IMR-90 (cell line): ENCODE measurements around the gene IL21R.

Experiments
- BHLHE40 ChIP-seq: fragments of 150-350 bp; IDR thresholded peaks from 2 replicates; pipeline ENCODE4 v1.6.1; 2016; ENCODE audit warnings: mild to moderate bottlenecking, low read depth, low read length
- CEBPB ChIP-seq: IDR thresholded peaks from 2 replicates; pipeline ENCODE4 v1.6.1; 2012; ENCODE audit warnings: low read depth, low read length, improper control_type of control experiment
- CHD1 ChIP-seq: IDR thresholded peaks from 2 replicates; pipeline ENCODE4 v1.6.1; 2012; ENCODE audit warnings: low read depth, low read length, improper control_type of control experiment
- FOS ChIP-seq: fragments of 150-350 bp; IDR thresholded peaks from 2 replicates; pipeline ENCODE4 v1.6.1; 2016; ENCODE audit warnings: low read depth, low read length
- MAFK ChIP-seq: IDR thresholded peaks from 2 replicates; pipeline ENCODE4 v1.6.1; 2012; ENCODE audit warnings: low read depth, low read length, improper control_type of control experiment
- POLR2A ChIP-seq: IDR thresholded peaks from 2 replicates; pipeline ENCODE4 v1.6.1; 2012; ENCODE audit warnings: mild to moderate bottlenecking, low read depth, low read length
- RFX5 ChIP-seq: IDR thresholded peaks from 2 replicates; pipeline ENCODE4 v1.8.0; 2012; ENCODE audit warnings: low read depth, mild to moderate bottlenecking, low read length, moderate library complexity
- USF2 ChIP-seq: fragments of 150-350 bp; IDR thresholded peaks from 2 replicates; pipeline ENCODE4 v1.6.1; 2017; ENCODE audit warnings: mild to moderate bottlenecking, antibody characterized with exemption, low read length, low read depth
- TF ChIP-seq, protein P1 (sequence below): conservative IDR thresholded peaks from 2 replicates; pipeline ENCODE4 v1.5.1; 2012; ENCODE audit warnings: mild to moderate bottlenecking, low read depth, low read length, improper control_type of control experiment
- TF ChIP-seq, protein P2 (sequence below): fragments of 150-350 bp; IDR thresholded peaks from 2 replicates; pipeline ENCODE4 v1.6.1; 2016; ENCODE audit warnings: low read depth, mild to moderate bottlenecking, low read length, moderate library complexity, borderline replicate concordance

DNA sequence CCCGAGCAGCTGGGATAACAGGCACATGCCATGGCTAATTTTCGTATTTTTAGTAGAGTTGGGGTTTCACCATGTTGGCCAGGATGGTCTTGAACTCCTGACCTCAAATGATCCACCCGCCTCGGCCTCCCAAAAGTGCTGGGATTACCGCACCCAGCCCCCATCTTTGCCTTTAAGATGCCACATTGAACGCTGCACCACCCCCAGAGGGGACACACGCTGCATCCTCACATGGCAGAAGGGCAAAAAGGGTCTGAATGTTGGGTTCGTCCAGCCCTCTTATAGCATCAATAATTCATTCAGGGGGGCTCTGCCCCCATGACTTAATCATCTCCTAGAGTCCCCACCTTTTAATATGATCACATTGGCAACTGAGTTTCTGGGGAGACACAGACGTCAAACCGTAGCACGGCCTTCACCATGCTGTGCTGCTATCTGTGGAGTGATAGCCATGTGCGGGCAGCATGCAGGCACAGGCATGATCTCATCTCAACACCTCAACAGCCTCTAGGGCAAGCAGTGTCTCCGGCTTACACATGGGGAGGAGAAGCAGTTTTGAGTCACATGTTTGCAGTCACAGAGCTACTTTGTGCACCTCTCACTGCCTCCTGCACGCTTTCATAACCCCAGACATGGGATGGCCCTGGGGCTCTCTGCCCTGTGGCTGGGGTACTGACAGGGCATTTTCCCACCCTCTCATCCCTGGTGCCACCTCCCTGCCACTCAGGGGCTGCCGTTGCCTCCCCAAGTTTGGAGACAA lies 30.0 kb downstream of the IL21R start:
- TF ChIP-seq, protein P1, sequence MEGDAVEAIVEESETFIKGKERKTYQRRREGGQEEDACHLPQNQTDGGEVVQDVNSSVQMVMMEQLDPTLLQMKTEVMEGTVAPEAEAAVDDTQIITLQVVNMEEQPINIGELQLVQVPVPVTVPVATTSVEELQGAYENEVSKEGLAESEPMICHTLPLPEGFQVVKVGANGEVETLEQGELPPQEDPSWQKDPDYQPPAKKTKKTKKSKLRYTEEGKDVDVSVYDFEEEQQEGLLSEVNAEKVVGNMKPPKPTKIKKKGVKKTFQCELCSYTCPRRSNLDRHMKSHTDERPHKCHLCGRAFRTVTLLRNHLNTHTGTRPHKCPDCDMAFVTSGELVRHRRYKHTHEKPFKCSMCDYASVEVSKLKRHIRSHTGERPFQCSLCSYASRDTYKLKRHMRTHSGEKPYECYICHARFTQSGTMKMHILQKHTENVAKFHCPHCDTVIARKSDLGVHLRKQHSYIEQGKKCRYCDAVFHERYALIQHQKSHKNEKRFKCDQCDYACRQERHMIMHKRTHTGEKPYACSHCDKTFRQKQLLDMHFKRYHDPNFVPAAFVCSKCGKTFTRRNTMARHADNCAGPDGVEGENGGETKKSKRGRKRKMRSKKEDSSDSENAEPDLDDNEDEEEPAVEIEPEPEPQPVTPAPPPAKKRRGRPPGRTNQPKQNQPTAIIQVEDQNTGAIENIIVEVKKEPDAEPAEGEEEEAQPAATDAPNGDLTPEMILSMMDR = no peak
- TF ChIP-seq FOS (no peak), MAFK (no peak), POLR2A (no peak), BHLHE40 (no peak), CEBPB (no peak), RFX5 (no peak), USF2 (no peak), CHD1 (no peak)
- TF ChIP-seq, protein P2, sequence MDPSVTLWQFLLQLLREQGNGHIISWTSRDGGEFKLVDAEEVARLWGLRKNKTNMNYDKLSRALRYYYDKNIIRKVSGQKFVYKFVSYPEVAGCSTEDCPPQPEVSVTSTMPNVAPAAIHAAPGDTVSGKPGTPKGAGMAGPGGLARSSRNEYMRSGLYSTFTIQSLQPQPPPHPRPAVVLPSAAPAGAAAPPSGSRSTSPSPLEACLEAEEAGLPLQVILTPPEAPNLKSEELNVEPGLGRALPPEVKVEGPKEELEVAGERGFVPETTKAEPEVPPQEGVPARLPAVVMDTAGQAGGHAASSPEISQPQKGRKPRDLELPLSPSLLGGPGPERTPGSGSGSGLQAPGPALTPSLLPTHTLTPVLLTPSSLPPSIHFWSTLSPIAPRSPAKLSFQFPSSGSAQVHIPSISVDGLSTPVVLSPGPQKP = no peak
